HepG2 (cell line): ENCODE measurements around the gene ATAD3C. TPM values are rescaled to one million over a fixed set of nuclear protein-coding genes. Genes with fewer than 3 reads are reported as not detected.

Source experiments
- CREM ChIP-seq, 2 experiments: sonication (generic) in 1 of 2; formaldehyde crosslinking in 1 of 2; IDR thresholded peaks; 2 replicates each; pipeline versions ENCODE4 v1.4.0 to v1.6.1; 2016 to 2020; ENCODE audit warnings: antibody characterized with exemption in 1 of 2, mild to moderate bottlenecking in 1 of 2, missing genetic modification reagents in 1 of 2
- FOXA3 ChIP-seq: IDR thresholded peaks from 2 replicates; pipeline ENCODE4 v1.6.1; 2016; ENCODE audit warnings: missing genetic modification reagents, missing compliant biosample characterization
- HNRNPUL1 ChIP-seq: fragments of 200-400 bp; formaldehyde crosslinking; IDR thresholded peaks from 2 replicates; pipeline ENCODE4 v1.6.1; 2017; ENCODE audit warnings: low read depth, mild to moderate bottlenecking, low read length, moderate library complexity
- MAZ ChIP-seq, 2 experiments: sonication (generic) in 1 of 2; formaldehyde crosslinking in 1 of 2; IDR thresholded peaks; 2 replicates each; pipeline versions ENCODE4 v1.5.0 to v1.6.1; 2012 to 2020; ENCODE audit warnings: low read depth in 2 of 2, mild to moderate bottlenecking in 2 of 2, borderline replicate concordance in 1 of 2, improper control_type of control experiment in 1 of 2, low read length in 1 of 2, missing genetic modification reagents in 1 of 2, moderate library complexity in 1 of 2
- REL ChIP-seq: sonication (generic); formaldehyde crosslinking; conservative IDR thresholded peaks from 2 replicates; pipeline ENCODE4 v1.8.0; 2022; ENCODE audit warnings: mild to moderate bottlenecking, missing genetic modification reagents, moderate library complexity
- SMC3 ChIP-seq: IDR thresholded peaks from 2 replicates; pipeline ENCODE4 v1.6.1; 2011; ENCODE audit warnings: low read length, improper control_type of control experiment
- ZNF17 ChIP-seq: sonication (generic); formaldehyde crosslinking; IDR thresholded peaks from 2 replicates; pipeline ENCODE4 v1.5.0; 2020; ENCODE audit warnings: mild to moderate bottlenecking, missing genetic modification reagents
- ZNF564 ChIP-seq: sonication (generic); formaldehyde crosslinking; IDR thresholded peaks from 2 replicates; pipeline ENCODE4 v1.8.1; 2023; ENCODE audit warnings: mild to moderate bottlenecking, missing genetic modification reagents
- ZNF567 ChIP-seq: sonication (generic); formaldehyde crosslinking; IDR thresholded peaks from 2 replicates; pipeline ENCODE4 v1.8.1; 2023; ENCODE audit warnings: mild to moderate bottlenecking, missing genetic modification reagents, borderline replicate concordance
- ZNF768 ChIP-seq: sonication (generic); formaldehyde crosslinking; IDR thresholded peaks from 2 replicates; pipeline ENCODE4 v1.4.0; 2020; ENCODE audit warnings: missing genetic modification reagents
- ZNF790 ChIP-seq: sonication (generic); formaldehyde crosslinking; IDR thresholded peaks from 2 replicates; pipeline ENCODE4 v1.8.0; 2022; ENCODE audit warnings: missing genetic modification reagents, mild to moderate bottlenecking, borderline replicate concordance
- ZSCAN25 ChIP-seq: sonication (generic); formaldehyde crosslinking; IDR thresholded peaks from 2 replicates; pipeline ENCODE4 v1.8.0; 2022; ENCODE audit warnings: mild to moderate bottlenecking, missing genetic modification reagents
- polyA plus RNA-seq, 8 experiments: library from polyadenylated mRNA; depleted of rRNA in 3 of 8; stranded (reverse) in 7 of 8; unstranded in 1 of 8; fragments of >200 nt; fragmentation: Illumina TruSeq in 4 of 8; extraction: Trizol in 4 of 8; gene quantifications; 2 replicates each; pipeline versions ENCODE4 v1.2.1 to v1.2.3, GENCODE V29; 2011 to 2016; ENCODE audit warnings: low read depth in 4 of 8, missing spikeins in 1 of 8, mixed read lengths in 1 of 8; ENCODE audit not compliant: insufficient read depth in 1 of 8
- total RNA-seq, 5 experiments: library from RNA; depleted of rRNA; stranded (reverse); fragments of >200 nt; fragmentation: Illumina TruSeq; extraction: Trizol; gene quantifications; 2 replicates each; pipeline ENCODE4 v1.2.3, GENCODE V29; 2016; ENCODE audit warnings: low read depth in 1 of 5
- TF ChIP-seq, protein P1 (sequence below): sonication (generic); formaldehyde crosslinking; conservative IDR thresholded peaks from 2 replicates; pipeline ENCODE4 v1.8.0; 2022; ENCODE audit warnings: missing genetic modification reagents
- TF ChIP-seq, protein P2 (sequence below): sonication (generic); formaldehyde crosslinking; IDR thresholded peaks from 2 replicates; pipeline ENCODE4 v1.4.0; 2020; ENCODE audit warnings: missing genetic modification reagents
- TF ChIP-seq, protein P3 (sequence below): sonication (generic); formaldehyde crosslinking; IDR thresholded peaks from 2 replicates; pipeline ENCODE4 v1.5.0; 2020; ENCODE audit warnings: mild to moderate bottlenecking, missing genetic modification reagents
- TF ChIP-seq, protein P4 (sequence below): sonication (generic); formaldehyde crosslinking; conservative IDR thresholded peaks from 2 replicates; pipeline ENCODE4 v1.4.0; 2020; ENCODE audit warnings: missing genetic modification reagents
- TF ChIP-seq, protein P5 (sequence below): sonication (generic); formaldehyde crosslinking; IDR thresholded peaks from 2 replicates; pipeline ENCODE4 v1.4.0; 2020; ENCODE audit warnings: low read depth, mild to moderate bottlenecking, missing genetic modification reagents

The ATAD3C gene
- total and polyA plus RNA-seq, 2 of the 13 experiments (the other 11 are each of a cell fraction or from before 2014, with no cell fraction given): 2.4 to 3.2 TPM

DNA sequence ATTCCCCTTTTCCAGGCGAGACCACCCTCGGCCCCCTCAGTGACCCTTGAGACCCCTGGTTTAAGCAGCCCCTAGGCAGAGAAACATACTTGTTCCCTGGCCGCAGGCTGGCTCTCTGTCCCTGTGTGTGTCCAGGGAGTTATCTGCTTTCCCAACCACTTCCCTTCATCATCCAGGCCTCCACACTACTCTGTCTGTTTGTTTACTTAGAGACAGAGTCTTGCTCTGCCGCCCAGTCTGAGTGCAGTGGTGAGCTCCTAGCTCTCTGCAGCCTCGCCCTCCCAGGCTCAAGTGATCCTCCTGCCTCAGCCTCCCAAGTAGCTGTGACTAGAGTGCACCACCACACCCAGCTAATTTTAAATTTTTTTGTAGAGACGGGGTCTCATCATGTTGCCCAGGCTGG, 19.8 kb upstream of the ATAD3C start (continued):
- TF ChIP-seq, protein P1, sequence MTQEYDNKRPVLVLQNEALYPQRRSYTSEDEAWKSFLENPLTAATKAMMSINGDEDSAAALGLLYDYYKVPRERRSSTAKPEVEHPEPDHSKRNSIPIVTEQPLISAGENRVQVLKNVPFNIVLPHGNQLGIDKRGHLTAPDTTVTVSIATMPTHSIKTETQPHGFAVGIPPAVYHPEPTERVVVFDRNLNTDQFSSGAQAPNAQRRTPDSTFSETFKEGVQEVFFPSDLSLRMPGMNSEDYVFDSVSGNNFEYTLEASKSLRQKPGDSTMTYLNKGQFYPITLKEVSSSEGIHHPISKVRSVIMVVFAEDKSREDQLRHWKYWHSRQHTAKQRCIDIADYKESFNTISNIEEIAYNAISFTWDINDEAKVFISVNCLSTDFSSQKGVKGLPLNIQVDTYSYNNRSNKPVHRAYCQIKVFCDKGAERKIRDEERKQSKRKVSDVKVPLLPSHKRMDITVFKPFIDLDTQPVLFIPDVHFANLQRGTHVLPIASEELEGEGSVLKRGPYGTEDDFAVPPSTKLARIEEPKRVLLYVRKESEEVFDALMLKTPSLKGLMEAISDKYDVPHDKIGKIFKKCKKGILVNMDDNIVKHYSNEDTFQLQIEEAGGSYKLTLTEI (CRISPR knock-in tag): no peak
- TF ChIP-seq, protein P2, sequence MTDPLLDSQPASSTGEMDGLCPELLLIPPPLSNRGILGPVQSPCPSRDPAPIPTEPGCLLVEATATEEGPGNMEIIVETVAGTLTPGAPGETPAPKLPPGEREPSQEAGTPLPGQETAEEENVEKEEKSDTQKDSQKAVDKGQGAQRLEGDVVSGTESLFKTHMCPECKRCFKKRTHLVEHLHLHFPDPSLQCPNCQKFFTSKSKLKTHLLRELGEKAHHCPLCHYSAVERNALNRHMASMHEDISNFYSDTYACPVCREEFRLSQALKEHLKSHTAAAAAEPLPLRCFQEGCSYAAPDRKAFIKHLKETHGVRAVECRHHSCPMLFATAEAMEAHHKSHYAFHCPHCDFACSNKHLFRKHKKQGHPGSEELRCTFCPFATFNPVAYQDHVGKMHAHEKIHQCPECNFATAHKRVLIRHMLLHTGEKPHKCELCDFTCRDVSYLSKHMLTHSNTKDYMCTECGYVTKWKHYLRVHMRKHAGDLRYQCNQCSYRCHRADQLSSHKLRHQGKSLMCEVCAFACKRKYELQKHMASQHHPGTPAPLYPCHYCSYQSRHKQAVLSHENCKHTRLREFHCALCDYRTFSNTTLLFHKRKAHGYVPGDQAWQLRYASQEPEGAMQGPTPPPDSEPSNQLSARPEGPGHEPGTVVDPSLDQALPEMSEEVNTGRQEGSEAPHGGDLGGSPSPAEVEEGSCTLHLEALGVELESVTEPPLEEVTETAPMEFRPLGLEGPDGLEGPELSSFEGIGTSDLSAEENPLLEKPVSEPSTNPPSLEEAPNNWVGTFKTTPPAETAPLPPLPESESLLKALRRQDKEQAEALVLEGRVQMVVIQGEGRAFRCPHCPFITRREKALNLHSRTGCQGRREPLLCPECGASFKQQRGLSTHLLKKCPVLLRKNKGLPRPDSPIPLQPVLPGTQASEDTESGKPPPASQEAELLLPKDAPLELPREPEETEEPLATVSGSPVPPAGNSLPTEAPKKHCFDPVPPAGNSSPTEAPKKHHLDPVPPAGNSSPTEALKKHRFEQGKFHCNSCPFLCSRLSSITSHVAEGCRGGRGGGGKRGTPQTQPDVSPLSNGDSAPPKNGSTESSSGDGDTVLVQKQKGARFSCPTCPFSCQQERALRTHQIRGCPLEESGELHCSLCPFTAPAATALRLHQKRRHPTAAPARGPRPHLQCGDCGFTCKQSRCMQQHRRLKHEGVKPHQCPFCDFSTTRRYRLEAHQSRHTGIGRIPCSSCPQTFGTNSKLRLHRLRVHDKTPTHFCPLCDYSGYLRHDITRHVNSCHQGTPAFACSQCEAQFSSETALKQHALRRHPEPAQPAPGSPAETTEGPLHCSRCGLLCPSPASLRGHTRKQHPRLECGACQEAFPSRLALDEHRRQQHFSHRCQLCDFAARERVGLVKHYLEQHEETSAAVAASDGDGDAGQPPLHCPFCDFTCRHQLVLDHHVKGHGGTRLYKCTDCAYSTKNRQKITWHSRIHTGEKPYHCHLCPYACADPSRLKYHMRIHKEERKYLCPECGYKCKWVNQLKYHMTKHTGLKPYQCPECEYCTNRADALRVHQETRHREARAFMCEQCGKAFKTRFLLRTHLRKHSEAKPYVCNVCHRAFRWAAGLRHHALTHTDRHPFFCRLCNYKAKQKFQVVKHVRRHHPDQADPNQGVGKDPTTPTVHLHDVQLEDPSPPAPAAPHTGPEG: no peak
- TF ChIP-seq CREM (IDR thresholded peaks at IDR 0.05) (no peak), CREM (CRISPR knock-in tag; IDR thresholded peaks at IDR 0.05) (no peak), ZNF567 (CRISPR knock-in tag) (no peak), MAZ (IDR thresholded peaks at IDR 0.05; ENCODE audit: borderline replicate concordance, low read depth, low read length) (no peak), MAZ (CRISPR knock-in tag; IDR thresholded peaks at IDR 0.05; ENCODE audit: low read depth) (no peak; the same call in 1 of the 2 replicates), HNRNPUL1 (no peak), FOXA3 (CRISPR knock-in tag) (peak; percentile 74), ZNF564 (CRISPR knock-in tag) (no peak), ZNF17 (CRISPR knock-in tag) (0 out of 2 replicates have a peak, but pooled peaks have one; percentile 39), ZSCAN25 (CRISPR knock-in tag) (peak; percentile 83), SMC3 (no peak), ZNF768 (CRISPR knock-in tag) (no peak), ZNF790 (CRISPR knock-in tag) (no peak), REL (CRISPR knock-in tag) (no peak)
- TF ChIP-seq, protein P3, sequence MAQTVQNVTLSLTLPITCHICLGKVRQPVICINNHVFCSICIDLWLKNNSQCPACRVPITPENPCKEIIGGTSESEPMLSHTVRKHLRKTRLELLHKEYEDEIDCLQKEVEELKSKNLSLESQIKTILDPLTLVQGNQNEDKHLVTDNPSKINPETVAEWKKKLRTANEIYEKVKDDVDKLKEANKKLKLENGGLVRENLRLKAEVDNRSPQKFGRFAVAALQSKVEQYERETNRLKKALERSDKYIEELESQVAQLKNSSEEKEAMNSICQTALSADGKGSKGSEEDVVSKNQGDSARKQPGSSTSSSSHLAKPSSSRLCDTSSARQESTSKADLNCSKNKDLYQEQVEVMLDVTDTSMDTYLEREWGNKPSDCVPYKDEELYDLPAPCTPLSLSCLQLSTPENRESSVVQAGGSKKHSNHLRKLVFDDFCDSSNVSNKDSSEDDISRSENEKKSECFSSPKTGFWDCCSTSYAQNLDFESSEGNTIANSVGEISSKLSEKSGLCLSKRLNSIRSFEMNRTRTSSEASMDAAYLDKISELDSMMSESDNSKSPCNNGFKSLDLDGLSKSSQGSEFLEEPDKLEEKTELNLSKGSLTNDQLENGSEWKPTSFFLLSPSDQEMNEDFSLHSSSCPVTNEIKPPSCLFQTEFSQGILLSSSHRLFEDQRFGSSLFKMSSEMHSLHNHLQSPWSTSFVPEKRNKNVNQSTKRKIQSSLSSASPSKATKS (CRISPR knock-in tag): no peak
- TF ChIP-seq, protein P4, sequence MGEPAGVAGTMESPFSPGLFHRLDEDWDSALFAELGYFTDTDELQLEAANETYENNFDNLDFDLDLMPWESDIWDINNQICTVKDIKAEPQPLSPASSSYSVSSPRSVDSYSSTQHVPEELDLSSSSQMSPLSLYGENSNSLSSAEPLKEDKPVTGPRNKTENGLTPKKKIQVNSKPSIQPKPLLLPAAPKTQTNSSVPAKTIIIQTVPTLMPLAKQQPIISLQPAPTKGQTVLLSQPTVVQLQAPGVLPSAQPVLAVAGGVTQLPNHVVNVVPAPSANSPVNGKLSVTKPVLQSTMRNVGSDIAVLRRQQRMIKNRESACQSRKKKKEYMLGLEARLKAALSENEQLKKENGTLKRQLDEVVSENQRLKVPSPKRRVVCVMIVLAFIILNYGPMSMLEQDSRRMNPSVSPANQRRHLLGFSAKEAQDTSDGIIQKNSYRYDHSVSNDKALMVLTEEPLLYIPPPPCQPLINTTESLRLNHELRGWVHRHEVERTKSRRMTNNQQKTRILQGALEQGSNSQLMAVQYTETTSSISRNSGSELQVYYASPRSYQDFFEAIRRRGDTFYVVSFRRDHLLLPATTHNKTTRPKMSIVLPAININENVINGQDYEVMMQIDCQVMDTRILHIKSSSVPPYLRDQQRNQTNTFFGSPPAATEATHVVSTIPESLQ (CRISPR knock-in tag): no peak
- TF ChIP-seq, protein P5, sequence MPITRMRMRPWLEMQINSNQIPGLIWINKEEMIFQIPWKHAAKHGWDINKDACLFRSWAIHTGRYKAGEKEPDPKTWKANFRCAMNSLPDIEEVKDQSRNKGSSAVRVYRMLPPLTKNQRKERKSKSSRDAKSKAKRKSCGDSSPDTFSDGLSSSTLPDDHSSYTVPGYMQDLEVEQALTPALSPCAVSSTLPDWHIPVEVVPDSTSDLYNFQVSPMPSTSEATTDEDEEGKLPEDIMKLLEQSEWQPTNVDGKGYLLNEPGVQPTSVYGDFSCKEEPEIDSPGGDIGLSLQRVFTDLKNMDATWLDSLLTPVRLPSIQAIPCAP (CRISPR knock-in tag): no peak
